ENCODE data around the gene INTS6.

The INTS6 gene

DNA sequence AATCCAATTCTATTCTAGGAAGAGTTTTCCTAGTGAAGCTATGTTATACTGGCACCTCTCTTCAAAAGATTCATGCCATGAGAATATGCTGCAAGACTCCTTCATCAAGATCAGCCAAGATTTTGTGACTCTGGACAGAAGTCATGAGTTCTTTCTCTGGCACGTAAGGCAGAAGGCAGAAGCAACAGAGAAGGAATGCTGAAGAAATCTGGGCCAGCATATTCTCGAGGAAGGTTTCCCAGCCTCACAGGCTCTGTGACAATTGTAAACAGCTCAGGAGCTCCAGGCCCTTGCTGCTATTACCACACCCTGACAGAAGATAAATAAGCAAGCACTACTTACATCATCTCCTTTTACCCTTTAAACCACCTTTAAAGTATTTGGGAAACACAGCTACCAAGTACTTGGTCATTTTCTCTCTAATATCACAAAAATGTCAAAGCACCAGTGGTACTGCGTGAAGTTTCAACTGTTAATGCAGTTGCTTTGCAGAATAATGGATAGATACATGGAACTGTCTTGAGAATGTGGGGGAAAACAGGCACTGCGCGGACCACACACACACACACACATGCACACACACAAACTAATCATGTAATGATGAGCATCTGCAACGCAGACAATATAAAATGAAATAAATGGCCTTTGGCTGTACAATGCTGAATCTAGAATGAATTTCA, 55.4 kb downstream of the INTS6 start:
- DNase-seq, result no peak

DNA sequence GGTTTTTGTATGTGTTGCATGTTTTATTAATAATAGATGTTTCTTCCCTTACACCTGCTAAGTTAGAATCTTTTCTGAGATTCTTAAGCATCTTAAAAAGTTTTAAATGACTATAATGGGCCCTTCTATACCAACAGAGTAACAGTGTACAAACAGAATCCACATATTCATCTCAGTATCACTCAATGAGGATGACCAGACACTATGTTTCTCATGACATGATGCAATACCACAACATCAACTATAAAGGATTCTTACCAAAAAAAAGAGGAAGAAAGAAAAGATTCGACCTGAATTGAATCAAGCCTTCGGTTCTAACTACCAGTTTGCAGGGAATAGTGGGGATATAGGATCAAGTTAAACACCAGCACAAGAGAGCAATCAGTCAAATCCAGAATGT, 56.5 kb downstream of the INTS6 start:
- no peak for DNase-seq

DNA sequence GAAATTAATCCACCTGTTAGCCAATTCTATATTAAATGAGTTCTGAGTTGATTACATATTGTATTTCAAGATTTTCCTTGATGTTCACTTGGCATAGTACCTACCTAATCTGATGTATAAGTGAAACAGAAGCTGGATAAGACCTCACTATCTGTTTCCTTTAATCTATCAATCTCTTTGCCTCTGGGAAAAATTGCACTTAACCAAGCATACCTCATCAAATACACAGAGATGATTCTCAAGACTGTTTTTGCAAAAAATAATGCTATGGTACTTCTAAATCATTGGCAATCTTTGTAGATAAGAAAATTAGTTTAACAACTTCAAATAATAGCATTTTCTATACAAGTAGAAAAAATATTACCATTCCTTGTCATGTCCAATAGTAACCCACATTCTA, 58.1 kb downstream of the INTS6 start:
- no peak for DNase-seq

DNA sequence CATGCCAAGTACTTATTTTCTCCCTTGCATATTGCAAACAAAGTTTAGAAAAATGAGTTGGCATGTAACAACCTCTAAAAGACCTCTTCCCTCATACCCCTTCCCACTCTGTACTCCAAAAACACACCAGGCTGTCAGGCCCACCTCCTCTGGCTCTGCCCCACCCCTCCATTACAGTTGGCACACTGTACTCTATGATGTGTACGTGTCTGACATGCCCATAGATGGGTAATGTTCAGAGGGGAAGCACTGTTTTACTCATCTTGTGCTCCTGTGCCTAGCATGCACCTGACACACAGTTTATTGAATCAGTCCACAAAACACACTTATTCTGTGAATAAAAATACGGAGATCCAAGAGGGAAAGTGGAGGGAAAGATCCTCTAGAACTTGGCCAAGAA, 67.7 kb downstream of the INTS6 start:
- no peak for DNase-seq

DNA sequence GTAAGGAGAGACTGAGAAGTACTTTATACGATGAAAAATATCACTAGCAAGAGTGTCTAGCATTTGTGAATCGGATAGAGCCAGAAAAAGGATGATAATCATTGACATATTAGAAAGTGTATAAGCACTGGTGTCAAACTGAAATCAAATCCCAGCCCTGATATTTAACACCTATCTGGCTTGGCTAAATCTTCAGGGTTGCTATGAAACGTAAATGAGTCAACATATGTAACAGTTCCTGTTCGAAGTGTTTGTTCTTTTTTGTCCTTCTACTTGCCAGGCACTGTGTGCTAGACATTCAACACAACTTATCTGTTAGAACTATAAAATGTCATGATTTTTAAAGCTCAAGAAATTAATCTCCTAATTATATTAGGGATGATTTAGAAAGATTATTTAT, 72.6 kb downstream of the INTS6 start:
- no peak for DNase-seq

DNA sequence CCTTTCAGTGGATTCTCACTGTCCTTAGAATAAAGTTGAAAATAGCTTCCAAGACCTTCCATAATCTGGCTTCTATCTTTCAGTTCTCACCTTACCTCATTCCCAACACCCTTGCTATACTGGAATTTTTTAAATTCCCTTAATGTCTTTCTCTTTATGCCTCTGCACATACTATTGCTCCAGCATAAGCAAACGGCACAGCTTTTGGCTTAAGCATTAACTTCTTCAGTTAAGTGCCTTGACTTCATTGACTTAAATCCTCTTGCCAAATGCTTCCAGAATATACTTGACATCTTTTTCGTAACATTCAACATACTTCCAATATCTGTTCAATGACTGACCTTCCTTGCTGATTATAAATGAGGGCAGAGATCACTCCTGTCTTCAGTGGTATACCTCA, 79.4 kb downstream of the INTS6 start:
- DNase-seq, result no peak

DNA sequence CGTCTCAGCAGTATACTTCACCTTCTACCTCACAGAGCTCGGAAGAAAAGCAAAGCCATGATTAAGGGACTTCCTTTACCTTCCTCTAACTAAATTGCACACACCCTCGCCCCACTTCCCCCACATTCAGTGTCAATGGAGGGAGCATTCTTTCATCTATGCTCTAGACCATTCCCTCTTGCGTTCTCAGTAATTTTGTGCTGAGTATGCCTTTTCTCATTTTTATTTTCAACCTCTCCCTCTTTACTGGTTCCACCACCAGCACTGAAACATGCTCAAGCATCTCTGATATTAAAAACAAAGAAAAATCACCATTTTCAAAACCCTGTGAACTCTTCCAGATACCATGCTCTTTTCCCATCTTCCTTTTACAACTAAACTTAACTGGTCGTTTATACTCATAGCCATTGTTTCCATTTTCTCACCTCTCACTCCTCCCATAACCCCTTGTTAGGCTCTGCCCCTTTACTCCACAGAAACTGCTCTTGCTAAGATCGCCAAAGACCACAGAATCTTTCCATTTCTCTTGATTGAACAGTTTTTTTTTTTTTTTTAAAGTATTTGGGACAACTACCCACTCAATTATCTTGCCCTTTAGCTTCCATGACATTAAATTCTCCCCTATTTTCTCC, 81.0 kb downstream of the INTS6 start:
- DNase-seq, result no peak

DNA sequence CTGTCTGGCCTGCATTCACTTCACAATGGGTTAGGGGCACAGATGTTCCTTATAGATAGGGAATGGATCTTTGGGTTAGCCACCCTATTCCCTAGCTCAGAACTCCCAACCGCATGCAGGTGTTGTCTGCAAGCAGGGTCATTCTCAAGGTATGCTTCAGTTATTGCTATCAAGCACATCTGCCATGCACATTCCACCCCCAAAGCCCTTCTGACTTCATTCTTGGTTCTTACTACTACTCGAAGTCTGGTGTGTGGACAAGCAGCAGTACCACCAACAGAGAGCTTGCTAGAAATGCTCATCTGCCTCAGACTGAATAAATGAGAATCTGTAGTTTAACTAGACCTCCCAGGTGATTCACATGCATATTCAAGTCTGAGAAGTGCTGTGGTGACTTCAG, 82.0 kb downstream of the INTS6 start:
- DNase-seq, result no peak

DNA sequence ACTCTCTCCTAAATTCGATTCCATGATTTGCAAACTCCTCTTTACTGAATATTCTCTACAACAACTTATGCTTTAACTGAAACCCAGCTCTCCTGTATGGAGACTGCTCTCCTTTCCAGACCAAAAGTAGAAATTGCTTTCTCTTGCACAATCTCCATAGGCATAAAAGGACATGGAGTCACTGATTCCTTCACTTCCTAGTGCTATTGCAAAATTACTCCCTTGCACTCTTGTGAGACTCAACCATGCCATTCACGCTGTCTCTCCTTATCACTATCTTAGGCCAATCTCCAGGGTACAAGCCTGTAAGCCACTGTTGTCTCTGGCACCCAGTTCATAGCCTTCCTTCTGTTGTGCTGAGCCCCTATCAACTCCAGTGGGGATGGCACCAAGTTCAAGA, 82.7 kb downstream of the INTS6 start:
- DNase-seq, result no peak

DNA sequence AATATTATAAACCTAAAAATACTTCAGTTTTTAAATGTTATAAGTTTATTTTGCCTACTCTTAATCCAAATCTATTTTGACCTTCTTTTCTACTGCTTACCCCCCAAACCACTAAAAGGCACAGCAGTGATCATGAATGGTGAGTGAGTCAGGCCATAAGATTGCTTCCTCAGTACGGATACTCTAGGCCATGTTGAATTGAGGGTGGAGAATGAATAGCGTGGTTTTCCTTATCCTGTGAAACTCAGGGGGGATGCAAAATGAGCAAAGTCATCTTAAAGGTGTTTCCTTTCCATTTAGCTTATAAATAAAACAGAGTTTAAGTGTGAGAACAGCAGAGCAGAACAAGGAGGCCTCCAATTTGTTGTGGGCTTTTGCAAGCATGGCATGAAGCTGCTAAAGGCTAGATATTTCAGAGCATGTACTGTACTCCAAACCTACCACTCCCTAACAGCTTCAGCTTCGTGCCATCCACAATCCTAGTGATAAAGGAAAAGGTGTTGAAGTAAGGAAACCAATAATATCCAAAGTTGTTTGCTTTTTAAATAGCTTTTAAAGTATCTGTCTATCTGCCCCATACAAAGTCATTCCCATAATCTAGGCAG, 88.3 kb downstream of the INTS6 start:
- no peak for DNase-seq

DNA sequence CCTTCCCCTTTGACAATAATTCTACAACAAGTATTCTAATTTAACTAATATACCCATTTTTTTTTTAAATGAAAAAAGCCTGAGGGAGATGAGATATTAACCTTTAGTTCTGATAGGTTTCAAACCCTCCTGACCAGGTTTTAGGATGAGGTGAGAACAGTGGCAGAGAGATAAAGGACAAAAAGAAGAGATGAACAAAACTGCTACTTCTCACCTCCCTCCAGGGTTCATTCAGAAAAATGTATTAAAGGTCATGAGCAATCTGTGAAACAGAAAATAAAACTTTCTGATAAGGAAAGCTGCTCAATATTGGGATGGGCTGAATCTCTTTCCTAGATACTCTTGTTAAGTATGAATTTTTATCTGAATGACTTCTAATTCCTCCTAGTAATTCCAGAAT, 89.2 kb downstream of the INTS6 start:
- no peak for DNase-seq

DNA sequence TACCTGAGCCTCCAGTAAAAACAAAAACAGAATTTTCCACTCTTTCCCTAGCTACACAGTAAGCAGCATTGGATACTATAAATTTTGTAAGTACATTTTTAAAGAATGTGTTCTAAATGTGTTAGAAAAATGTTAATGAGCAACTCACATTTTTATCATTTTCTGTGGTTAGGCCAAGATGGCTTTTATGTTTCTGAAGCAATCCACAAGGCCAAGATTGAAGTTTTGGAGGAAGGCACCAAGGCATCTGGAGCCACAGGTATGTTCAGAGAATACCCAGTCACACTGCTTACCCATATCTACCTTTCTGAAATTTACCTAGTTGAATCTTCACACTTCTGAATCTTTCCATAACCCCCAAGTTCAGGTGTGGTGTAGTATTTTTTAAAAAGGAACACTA, 91.7 kb downstream of the INTS6 start:
- DNase-seq, result no peak

DNA sequence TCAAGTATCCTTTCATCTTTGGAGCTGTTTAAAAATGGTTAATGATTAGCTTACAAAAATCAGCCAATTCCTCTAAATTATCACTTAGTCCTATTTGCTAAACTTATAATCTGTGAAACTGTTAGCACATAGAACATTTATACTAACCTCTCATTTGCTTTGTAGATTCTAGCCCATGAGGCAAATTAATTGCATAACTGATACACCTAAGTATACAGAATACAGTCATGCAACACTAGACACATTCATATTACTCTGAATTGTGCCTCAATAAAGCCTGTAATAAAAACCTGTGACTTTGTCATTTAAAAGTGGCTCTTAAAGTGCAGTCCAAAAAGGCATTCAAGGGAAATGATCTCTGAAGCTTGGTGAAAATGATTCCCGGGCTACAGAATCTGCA, 92.3 kb downstream of the INTS6 start:
- no peak for DNase-seq

DNA sequence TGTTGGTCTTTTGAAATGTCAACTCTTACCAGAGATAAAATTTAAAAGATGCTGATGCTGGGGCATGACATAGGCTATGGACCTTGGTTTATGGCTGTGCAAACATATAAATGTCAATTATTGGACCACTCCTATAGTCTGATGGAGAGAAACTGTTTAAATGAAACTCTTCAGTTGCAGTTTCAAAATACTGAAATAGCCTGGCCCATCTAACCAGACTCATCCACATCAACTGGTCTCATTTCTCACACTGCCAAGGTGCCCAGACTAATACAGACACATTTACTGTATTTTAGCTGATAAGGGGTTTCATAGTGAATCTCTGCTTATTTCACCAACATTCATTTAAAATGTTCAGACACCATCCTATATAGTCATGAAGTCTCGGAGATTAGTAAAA, 93.5 kb downstream of the INTS6 start:
- no peak for DNase-seq

DNA sequence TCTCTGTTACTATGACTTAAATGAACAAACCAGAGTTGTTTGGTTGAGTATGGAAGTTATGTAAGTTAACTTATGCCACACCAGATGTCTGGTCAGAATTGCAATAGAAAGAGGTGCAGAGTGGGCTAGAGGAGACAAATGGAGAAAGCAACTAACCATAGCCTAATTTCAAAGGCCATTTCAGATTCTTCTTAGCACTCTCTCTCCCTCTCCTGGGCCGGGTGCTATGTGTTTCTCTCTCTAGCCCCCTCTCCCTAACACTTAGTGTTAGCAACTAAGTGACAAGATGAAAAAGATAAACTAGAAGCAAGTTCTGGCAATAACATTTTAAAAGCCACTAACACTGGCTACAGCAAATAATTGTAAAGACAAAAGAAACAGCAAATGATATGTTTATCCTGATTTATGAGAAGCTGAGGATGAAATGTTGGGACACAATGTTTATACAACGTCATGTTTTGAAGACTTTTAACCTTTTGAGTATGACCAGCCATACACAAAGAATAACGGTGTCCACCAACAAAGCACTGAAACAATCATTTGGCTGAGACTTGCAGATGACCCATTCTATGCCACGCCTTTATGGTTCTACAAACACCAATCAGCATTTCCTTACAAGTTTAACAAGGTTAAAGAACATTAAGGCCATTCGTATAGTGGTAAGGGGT, 94.8 kb downstream of the INTS6 start:
- no peak for DNase-seq

DNA sequence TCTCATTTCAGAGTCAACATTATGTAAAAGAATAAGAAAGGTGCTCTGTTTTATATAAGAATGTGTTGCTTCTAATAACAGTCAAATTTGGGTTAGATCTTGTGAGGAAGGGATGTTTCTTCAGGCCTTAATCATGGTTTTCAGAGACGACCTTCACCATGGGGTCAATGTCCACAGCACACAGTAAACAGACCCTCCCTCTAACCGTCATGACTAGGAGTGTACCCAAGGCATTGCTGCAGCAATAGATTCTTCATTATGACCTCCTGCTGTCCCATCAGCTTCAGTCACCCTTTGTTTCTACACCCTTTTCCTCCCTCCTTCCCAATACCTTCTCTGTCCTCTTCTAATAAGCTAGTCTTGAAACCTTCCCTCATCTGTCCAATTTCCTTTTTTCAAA, 97.6 kb downstream of the INTS6 start:
- no peak for DNase-seq

DNA sequence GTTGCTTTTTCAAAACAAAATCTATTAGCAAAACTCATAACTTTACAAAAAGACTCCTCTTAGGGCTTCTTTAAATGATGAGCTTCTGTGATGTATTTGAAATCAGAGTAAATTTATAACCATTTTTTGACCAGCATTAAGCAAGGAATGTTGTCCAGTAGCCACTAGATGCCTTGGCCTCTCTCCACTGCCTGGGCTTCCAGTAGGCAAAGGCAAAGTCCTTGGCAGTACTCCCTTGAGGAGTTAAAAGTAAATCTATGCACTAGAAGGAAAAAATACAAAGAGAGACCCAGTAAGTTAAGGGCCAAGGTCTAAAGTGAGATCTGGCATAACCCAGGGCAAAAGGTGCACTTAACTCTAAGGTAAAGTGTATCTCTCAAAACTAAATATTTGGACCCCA, 103.8 kb downstream of the INTS6 start:
- DNase-seq, result no peak

DNA sequence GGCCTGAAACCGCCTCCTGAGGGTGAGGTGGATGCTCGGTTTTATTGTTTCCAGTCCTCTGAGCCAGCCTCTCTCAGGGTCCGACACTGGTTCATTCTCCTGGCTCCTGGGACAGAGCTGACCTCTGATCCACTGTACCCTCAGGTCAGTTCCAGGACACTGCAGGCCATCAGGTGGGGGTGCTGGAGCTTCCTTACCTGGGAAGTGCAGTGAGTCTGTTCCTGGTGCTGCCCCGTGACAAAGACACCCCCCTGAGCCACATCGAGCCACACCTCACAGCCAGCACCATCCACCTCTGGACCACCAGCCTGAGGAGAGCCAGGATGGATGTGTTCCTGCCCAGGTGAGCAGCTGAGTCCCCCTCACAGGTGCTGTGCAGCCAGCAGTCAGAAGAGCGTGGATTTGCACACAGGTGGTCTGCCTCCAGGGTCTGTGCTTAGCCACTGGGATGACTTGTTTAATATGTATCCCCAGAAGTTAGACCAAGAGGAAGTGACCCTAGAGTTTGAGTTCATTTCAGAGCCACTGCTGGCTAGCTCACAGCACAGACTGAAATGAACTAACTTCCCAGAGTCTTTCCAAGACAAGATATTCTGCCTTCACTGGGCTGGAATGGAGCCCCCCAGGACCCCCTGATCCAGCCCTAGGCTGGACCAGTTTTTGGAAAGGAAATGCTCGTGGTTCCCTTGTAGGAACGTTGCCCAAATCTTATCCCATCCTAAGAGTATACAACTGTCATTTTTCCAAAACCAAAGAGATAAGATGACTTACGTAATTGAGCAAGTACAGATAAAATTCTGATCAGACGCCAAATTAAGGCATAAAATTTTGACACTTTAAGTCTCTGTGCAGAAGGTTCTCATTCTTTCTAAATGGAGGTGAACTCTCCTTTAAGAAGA, 104.5 kb downstream of the INTS6 start:
- no peak for DNase-seq

DNA sequence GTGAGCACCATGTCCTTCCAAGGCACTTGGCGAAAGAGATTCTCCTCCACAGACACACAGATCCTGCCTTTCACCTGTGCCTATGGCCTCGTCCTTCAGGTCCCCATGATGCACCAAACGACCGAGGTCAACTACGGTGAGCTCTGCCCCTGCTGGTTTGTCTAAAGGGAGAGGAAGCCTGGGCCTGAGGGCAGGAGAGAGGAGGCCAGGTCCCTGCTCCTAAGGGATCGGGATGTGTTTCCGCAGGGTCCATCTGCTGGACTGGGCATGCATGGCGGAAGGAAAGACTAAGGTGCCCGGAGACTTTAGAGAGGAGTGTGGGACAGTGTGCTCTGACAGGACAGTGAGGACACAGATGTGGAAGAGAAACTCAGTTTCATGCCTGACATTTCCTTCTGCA, 105.7 kb downstream of the INTS6 start:
- DNase-seq, result no peak

DNA sequence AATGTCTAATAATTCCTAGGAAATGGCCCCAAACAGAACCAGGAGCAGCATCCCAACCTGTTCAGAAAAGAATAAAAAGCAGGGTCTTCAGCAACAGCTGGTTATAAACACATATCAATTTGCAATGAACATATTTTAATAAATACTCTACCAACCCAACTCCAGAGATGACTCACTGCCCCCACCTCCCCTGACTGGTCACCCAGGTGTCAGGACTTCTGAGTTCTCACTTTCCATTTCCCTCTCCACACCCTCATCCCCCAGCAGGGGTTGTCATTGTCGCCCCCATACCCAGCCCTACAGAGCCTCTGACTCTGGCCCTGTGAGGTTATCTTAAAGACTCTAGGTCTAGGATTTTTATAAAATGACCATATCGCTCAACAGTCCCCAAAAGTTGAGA, 106.4 kb downstream of the INTS6 start:
- DNase-seq, result no peak

DNA sequence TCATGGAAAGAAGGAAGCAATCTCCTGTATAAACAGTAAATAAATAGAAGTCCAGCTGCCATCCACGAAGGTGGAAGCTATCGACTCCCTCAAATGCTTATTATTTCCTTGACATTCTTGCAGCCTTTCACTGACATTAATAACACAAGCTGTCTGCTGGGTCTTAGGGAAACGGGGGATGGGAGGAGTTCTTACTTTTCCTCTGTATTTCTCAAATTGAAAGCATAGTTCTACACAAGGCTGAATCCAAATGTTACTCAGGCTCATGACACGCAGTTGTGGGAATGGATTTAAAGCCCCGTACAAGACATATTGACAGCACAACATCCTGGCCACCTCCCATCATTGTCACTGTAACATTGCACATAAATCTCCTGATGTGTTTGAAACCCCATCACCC, 109.4 kb downstream of the INTS6 start:
- DNase-seq, result no peak

DNA sequence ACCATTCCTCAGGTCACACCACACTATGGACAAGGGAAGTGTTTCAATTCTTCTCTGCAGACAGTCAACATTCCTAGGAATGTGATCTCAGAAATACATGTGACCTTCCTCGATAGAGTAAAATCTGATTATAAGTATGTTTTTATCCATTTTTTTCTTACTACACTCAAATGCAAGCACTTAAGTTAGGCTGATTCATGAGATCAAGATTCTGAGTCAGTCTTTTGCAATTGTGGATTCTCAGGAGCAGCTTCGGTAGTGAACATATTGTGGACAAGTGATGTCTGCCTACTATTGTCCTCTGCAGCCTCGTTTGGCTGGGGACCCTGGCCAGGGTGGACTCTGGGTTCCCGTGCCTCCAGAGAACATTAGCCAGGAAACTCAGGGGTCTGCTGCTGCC, 110.1 kb downstream of the INTS6 start:
- no peak for DNase-seq

DNA sequence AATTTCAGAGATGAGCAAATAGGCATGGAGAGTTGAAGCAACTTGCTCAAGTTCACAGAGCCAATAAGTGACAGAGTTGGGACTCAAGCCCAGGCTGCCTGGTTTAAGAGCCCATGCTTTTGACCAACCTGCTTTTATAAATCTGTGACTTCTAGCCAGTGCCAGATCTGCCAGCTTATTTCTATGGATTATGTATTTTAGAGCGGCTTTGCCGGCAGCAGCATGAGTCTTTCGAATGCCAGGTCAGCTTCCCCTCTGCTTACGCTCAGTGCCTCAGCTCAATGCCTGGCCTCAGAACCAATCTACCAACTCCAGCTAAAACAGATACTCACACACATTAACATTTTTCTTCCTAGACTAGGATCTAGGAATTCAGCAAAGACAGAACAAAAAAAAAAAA, 111.0 kb downstream of the INTS6 start:
- DNase-seq, result no peak

Measured in left hindlimb (tissue), 1 donor.